SW480 (cell line): ENCODE results near the gene PFKP.
"Not testable (repeated sequence)": the region's sequence is repeated elsewhere in the genome, so short reads cannot be mapped to it uniquely, and the experiment has no call there.

Experiments
- DNase-seq: peaks from one replicate; pipeline ENCODE4 v3.0.0-alpha.2; 2016; ENCODE audit warnings: low spot score

The PFKP gene

GRCh38 chr10:3098689-3099088 lies 31.3 kb downstream of the PFKP start:
- DNase-seq, result no peak

- DNase-seq, result no peak
These were observed 32.1 kb downstream of the PFKP start for GRCh38 chr10:3099291-3100092.

DNA sequence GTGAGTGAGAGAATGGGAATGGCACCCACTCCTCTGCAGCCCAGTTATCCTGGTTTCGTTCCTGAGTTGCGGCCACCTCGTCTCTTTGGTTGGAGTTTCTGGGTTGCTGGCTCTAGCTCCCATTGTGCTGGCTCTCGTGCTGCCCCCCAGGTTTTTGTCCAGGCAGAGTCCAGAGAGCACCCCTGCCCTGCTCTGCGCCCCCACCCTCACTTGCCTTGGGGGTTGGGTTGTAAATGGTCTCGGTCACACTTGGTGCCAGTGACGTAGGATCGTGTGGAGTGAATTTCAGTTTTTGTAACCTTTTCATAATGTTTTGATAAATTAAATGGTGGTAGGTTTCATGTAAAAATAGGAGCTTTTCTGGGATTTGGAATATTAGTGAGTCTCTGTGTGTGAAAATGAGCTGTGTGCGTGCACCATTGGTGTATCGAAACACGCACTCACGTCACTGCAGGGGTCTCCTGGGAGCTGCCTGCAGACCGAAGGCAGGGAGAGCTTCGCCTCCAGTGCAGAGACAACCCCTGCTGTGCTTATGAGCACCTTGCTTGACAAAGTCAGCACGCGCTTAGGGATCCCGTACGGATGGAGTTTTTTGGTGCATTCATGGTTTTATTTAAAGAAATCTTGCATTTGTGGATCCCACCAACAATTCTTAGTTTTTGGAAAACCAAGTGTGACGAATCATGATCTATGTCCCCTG lies 32.9 kb downstream of the PFKP start:
- DNase-seq, result no peak

DNA sequence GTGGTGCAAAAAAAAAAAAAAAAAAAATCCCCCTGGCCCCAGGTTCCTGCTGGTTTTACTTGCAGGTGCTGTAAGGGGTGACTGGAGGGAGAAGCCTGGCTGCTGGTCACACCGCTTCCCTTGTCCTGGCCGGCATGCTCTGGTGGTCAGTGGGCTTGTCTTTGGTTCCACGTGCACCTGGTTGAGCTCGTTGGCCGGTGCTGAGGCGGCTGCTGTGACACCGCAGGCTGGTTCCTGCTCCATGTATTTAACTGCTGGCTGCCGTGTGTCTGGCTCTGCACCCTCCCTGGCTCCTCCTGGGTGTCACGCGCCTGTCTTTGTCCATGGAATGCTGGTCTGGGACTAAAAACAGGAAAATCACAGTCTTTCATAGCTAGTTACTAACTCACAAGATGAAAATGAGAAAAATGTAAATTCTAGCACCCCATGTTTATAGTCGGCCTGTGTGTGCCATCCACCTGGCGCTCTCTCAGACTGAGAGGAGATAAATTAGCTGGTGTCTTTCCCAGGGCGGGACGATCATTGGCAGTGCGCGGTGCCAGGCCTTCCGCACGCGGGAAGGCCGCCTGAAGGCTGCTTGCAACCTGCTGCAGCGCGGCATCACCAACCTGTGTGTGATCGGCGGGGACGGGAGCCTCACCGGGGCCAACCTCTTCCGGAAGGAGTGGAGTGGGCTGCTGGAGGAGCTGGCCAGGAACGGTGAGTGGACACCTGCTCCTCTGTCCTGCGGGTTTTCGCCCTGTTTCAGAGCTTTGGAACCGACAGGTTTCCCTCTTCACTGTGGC lies 33.7 kb downstream of the PFKP start:
- no peak for DNase-seq

GRCh38 chr10:3102720-3103427 lies 35.5 kb downstream of the PFKP start:
- no peak for DNase-seq

DNA sequence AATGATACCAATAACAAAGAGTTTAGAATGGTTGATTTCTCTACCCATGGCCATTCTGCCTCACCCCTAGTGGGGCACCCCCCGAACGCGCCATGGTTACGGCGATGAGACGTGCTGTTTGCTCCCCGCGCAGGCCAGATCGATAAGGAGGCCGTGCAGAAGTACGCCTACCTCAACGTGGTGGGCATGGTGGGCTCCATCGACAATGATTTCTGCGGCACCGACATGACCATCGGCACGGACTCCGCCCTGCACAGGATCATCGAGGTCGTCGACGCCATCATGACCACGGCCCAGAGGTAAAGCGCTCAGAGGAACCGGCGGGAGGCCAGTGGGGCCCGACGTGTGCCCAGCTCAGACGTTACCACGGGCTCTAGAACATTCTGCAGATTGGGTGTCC lies 36.3 kb downstream of the PFKP start:
- DNase-seq, result no peak

- no peak for DNase-seq
These were observed 37.0 kb downstream of the PFKP start for GRCh38 chr10:3104251-3104918.

DNA sequence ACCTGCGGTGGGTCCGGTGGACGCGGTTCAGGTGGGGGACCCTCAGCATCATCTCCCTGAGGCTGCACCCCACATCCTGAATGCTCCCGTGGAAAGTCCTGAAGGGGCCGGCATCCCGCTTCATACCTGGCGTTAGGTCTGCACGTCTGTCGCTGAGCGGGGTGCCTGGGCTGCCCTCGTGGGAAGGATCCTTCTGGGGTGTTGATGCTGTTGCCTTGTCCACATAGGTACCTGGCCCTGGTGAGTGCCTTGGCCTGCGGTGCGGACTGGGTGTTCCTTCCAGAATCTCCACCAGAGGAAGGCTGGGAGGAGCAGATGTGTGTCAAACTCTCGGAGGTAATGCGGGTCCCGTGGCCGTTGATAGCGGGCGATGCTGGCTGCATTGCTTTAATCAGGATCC lies 37.8 kb downstream of the PFKP start:
- DNase-seq, result no peak

DNA sequence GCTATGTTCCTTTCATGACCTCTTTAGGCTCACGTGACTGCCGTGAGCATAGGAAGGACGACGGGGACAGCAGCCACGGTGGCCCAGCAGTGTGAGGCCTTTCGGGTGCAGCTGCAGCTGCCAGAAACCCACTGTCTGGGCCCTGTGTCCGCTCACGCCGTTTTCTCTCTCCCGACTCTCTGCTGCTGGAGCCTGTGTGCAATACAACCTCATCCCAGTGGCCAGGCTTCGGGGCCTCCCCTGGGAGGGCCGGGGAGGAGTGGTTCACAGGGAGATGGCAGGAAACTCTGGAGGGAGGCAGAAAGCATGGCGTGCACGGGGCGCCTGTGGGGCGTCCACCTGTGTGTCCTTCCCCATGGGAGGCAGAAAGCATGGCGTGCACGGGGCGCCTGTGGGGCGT lies 38.6 kb downstream of the PFKP start:
- DNase-seq, result no peak

DNA sequence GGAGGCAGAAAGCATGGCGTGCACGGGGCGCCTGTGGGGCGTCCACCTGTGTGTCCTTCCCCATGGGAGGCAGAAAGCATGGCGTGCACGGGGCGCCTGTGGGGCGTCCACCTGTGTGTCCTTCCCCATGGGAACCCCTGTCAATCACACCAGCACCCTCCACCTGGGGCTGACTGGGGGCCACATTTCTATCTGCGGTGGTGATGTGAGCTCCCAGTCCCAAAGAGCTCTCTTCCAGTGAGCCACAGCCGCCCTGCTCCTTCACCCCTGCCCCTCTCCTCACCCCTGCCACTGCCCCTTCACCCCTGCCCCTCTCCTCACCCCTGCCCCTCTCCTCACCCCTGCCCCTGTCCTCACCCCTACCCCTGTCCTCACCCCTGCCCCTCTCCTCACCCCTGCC lies 39.0 kb downstream of the PFKP start:
- not testable (repeated sequence) for DNase-seq

DNA sequence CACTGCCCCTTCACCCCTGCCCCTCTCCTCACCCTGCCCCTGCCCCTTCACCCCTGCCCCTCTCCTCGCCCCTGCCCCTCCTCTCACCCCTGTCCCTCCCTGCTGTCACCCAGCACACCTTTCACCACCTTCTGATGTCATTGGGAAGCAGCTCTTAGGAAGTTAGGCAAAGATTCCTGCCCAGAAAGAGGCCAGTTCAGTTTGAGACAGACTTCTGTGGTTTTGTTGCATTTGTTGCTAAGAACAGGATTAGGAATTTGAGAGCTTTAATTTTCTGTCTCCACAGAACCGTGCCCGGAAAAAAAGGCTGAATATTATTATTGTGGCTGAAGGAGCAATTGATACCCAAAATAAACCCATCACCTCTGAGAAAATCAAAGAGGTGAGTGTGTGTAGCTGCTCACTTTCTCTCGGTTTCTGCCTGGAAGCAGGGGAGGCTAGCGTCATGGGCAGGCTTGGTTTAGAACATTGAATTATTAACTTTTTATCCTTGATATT lies 39.6 kb downstream of the PFKP start:
- no peak for DNase-seq

DNA sequence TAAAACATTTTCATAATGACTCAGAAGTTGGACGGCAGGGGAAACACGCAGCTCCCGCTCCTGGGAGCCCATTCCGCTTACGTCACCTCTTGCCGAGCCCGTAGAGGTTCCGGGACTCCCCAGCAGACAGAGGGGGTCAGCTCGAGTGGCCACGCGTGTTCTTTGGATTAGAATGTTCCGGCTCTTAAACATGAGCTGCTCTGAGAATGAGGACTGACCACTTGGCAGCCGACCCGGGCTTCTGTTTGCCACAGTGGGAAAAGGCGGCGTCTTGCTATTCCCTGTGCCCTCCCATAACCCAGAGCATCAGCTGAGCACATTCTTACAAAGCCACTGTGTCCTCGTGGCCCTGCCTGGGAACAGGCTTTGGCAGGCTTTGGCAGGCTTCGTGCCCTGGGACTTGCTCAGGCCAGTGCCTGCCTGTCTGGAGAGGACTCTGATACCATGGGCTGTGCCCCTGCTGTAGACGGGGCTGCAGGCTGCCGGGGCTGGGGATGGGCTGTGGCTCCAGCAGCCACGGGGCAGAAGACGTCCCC lies 40.1 kb downstream of the PFKP start:
- DNase-seq, result peak; percentile 26

DNA sequence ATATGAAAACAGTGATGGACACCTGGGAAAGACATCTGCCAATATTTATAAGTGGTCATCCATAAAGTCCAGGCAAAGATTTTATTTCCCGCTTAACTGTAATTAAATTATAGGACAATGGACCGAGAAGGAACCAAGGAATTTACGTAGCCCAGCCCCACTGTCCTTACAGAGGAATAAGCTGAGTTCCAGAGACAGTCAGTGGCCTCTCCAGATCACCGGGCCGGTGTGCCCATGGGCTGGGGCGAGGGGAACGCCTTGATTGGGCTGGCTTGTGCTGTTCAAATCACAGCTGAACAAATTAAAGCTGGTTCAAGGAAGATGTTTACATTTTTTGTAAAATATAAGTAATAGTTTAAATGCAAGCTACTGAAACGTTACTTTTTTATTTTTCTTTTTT lies 40.7 kb downstream of the PFKP start:
- DNase-seq, result no peak

DNA sequence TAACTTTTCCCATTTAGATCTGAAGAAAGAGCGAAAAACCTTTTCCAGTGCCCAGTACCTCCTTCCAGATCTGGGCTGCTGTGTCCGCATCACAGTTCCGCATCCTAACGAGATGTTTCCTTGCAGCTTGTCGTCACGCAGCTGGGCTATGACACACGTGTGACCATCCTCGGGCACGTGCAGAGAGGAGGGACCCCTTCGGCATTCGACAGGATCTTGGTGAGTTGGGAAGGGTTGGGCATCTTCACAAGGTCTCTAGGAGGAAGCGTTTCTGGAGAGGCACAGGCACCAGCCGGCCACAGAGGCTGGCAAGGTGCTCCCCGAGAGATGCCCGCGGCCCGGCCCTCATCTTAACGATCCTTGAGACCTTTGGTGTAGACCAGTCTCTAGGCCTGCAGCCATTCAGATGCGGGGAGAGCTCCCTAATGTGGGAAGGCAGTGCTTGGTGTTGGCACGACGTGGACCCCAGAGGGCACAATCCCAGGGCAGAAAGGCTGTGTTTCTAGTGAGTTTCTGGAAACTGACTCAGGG lies 41.3 kb downstream of the PFKP start:
- no peak for DNase-seq

- DNase-seq, result no peak
These were observed 41.8 kb downstream of the PFKP start for GRCh38 chr10:3109196-3109595.

- DNase-seq, result no peak
These were observed 42.3 kb downstream of the PFKP start for GRCh38 chr10:3109633-3110032.

GRCh38 chr10:3110782-3111620 lies 43.7 kb downstream of the PFKP start:
- DNase-seq, result no peak

- no peak for DNase-seq
These were observed 44.3 kb downstream of the PFKP start for GRCh38 chr10:3111621-3112163.

- DNase-seq, result no peak
These were observed 46.0 kb downstream of the PFKP start for GRCh38 chr10:3113343-3113720.

DNA sequence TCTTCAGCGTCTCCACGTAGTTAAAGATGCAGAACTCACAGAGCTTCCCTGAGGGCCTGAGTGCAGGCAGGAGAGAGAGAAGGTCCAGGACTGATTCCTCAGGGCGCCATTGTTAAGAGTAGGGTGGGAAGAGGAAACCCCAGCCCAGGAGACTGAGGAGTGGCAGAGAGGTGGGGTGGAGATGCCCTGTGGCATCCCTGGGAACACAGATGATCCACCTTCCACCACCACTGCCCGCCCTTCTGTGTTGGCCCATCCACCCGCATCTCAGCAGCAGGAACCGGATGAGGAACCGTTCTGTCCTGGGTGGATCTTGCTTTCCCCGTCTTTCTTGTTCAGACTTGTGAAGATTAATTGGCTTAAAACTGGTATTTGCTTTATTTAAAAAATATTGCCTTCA lies 48.3 kb downstream of the PFKP start:
- no peak for DNase-seq
